Thymus (tissue), 14 donors: ENCODE measurements around the gene LARP7. TPM values are rescaled to one million over a fixed set of nuclear protein-coding genes. Genes with fewer than 3 reads are reported as not detected.
"Not testable (repeated sequence)": the region's sequence is repeated elsewhere in the genome, so short reads cannot be mapped to it uniquely, and the experiment has no call there.

Experiments used
- DNase-seq, 9 donors: peaks; one replicate each; pipeline ENCODE4 v3.0.0-alpha.2; 2013; ENCODE audit warnings: low spot score in 9 of 9, low read depth in 6 of 9, missing footprints in 1 of 9
- H3K27ac ChIP-seq, 2 donors: one replicate each; pipeline ENCODE4 v1.5.1; 2013; ENCODE audit warnings: control low read depth in 1 of 2, low read depth in 1 of 2, low read length in 1 of 2, mild to moderate bottlenecking in 1 of 2, moderate library complexity in 1 of 2
- H3K27me3 ChIP-seq, 2 donors: one replicate each; pipeline ENCODE4 v1.5.1; 2013; ENCODE audit warnings: low read length in 1 of 2; ENCODE audit not compliant: control insufficient read depth in 2 of 2, insufficient read depth in 1 of 2
- H3K36me3 ChIP-seq, 2 donors: one replicate each; pipeline ENCODE4 v1.5.1; 2013; ENCODE audit warnings: low read length in 1 of 2, mild to moderate bottlenecking in 1 of 2, moderate library complexity in 1 of 2; ENCODE audit not compliant: control insufficient read depth in 2 of 2, insufficient read depth in 2 of 2
- H3K4me1 ChIP-seq, 2 donors: one replicate each; pipeline ENCODE4 v1.5.1; 2013; ENCODE audit warnings: low read length in 2 of 2; ENCODE audit not compliant: control insufficient read depth in 2 of 2, insufficient read depth in 2 of 2
- H3K4me3 ChIP-seq, 2 donors: one replicate each; pipeline ENCODE4 v1.5.1; 2013; ENCODE audit warnings: low read length in 2 of 2, control low read depth in 1 of 2, mild to moderate bottlenecking in 1 of 2
- H3K9me3 ChIP-seq, 2 donors: one replicate each; pipeline ENCODE4 v1.5.1; 2013; ENCODE audit warnings: low read length in 1 of 2, mild to moderate bottlenecking in 1 of 2; ENCODE audit not compliant: control insufficient read depth in 2 of 2, insufficient read depth in 1 of 2
- WGBS: extraction: QIAGEN DNeasy Blood & Tissue Kit; methylation state at CpG from one replicate; pipeline ENCODE4 v1.1.7; 2013; 5-methylcytosine and 5-hydroxymethylcytosine counted together
- long read RNA-seq, 10 donors: transcript quantifications; one replicate each; lab custom pipeline, GENCODE V29; 2026
- polyA plus RNA-seq: library from polyadenylated mRNA; stranded (reverse); fragments of 200-250 nt; gene quantifications from one replicate; pipeline ENCODE4 v1.2.3, GENCODE V29; 2013
- total RNA-seq: library from RNA; stranded (reverse); fragments of 120-200 nt; gene quantifications from one replicate; pipeline ENCODE4 v1.2.4, GENCODE V29; 2013
- donor health status: healthy.

LARP7 gene
- total RNA-seq (77.1 TPM), polyA plus RNA-seq (74.3 TPM)
- long read RNA-seq, donor 1, partial matches to known transcripts, result 5 of 7 reads
- long read RNA-seq, donor 1, other reads (novel, unspliced or antisense), result 0 of 7 reads
- long read RNA-seq, donor 2, result 0 reads
- long read RNA-seq, donor 3, transcript LARP7-206 (7 exons, 1,047 nt), result major isoform, 5 of 99 reads
- long read RNA-seq, donor 3, partial matches to known transcripts, result 90 of 99 reads
- long read RNA-seq, donor 3, other reads (novel, unspliced or antisense), result 0 of 99 reads
- long read RNA-seq, donor 4, partial matches to known transcripts, result 11 of 15 reads
- long read RNA-seq, donor 4, other reads (novel, unspliced or antisense), result 0 of 15 reads
- long read RNA-seq, donor 5, transcript LARP7-206 (7 exons, 1,047 nt), result major isoform, 8 of 137 reads
- long read RNA-seq, donor 5, partial matches to known transcripts, result 122 of 137 reads
- long read RNA-seq, donor 5, other reads (novel, unspliced or antisense), result 0 of 137 reads
- long read RNA-seq, donor 6, partial matches to known transcripts, result 63 of 75 reads
- long read RNA-seq, donor 6, other reads (novel, unspliced or antisense), result 0 of 75 reads
- long read RNA-seq, donor 7, partial matches to known transcripts, result 71 of 77 reads
- long read RNA-seq, donor 7, other reads (novel, unspliced or antisense), result 0 of 77 reads
- long read RNA-seq, donor 8, partial matches to known transcripts, result 0 of 7 reads
- long read RNA-seq, donor 8, other reads (novel, unspliced or antisense), result 0 of 7 reads
- long read RNA-seq, donor 9, partial matches to known transcripts, result 51 of 59 reads
- long read RNA-seq, donor 9, other reads (novel, unspliced or antisense), result 0 of 59 reads
- long read RNA-seq, donor 10, partial matches to known transcripts, result 49 of 55 reads
- long read RNA-seq, donor 10, other reads (novel, unspliced or antisense), result 0 of 55 reads

- H3K9me3 ChIP-seq, result no peaks in the 10 kb centered on the region
- peaks cover 0 to 2% of the 10 kb centered on the region in 2 donors for H3K36me3 ChIP-seq
- WGBS, result under 1% methylated on average over 66 of the region's 66 CpGs
- peaks cover 6 to 7% of the 10 kb centered on the region in 2 donors for H3K4me1 ChIP-seq
- H3K4me3 ChIP-seq, result peak within 1 kb of the TSS; percentile 79 to 82
- no peaks in the 10 kb centered on the region for H3K27me3 ChIP-seq
- peak; percentile 96 to 99 (median 99) for DNase-seq
- H3K27ac ChIP-seq, result peak within 1 kb of the TSS; percentile 97 to 99
Measured at GRCh38 chr4:112636688-112637551, at the start of gene LARP7, which contains the start of gene ZGRF1. LARP7 (plus strand) TSS chr4:112637143; CDS start chr4:112644670, 7,527 bp downstream. ZGRF1 (minus strand) TSS chr4:112636909; CDS start chr4:112633176, 3,733 bp downstream.

- no peak overlapping the region for H3K4me3 ChIP-seq
- H3K4me1 ChIP-seq, result no peaks in the 10 kb centered on the region
- peaks cover 0 to 15% of the 10 kb centered on the region in 2 donors for H3K36me3 ChIP-seq
- H3K27ac ChIP-seq, result no peak overlapping the region
- no peaks in the 10 kb centered on the region for H3K9me3 ChIP-seq
- DNase-seq, result no peak
- H3K27me3 ChIP-seq, result no peaks in the 10 kb centered on the region
Measured at GRCh38 chr4:112589206-112589605, 47.7 kb upstream of the LARP7 start.

GRCh38 chr4:112591593-112591992 is 45.4 kb upstream of the LARP7 start:
- no peak overlapping the region for H3K4me3 ChIP-seq
- H3K4me1 ChIP-seq, result no peaks in the 10 kb centered on the region
- no peak for DNase-seq
- H3K27ac ChIP-seq, result no peak overlapping the region
- no peaks in the 10 kb centered on the region for H3K27me3 ChIP-seq
- H3K9me3 ChIP-seq, result no peaks in the 10 kb centered on the region
- H3K36me3 ChIP-seq, result peaks cover 0 to 6% of the 10 kb centered on the region in 2 donors
- WGBS, result 91% methylated on average over 1 of the region's 1 CpG

- no peaks in the 10 kb centered on the region for H3K27me3 ChIP-seq
- no peaks in the 10 kb centered on the region for H3K4me1 ChIP-seq
- DNase-seq, result no peak
- H3K4me3 ChIP-seq, result no peak overlapping the region
- H3K27ac ChIP-seq, result no peak overlapping the region
- H3K36me3 ChIP-seq, result peaks cover 0 to 4% of the 10 kb centered on the region in 2 donors
- H3K9me3 ChIP-seq, result no peaks in the 10 kb centered on the region
Measured at GRCh38 chr4:112592717-112593116, 44.2 kb upstream of the LARP7 start.

GRCh38 chr4:112593438-112594133 is 43.4 kb upstream of the LARP7 start:
- peaks cover 0 to 4% of the 10 kb centered on the region in 2 donors for H3K36me3 ChIP-seq
- WGBS, result 95% methylated on average over 5 of the region's 5 CpGs
- DNase-seq, result no peak
- no peak overlapping the region for H3K4me3 ChIP-seq
- H3K27me3 ChIP-seq, result no peaks in the 10 kb centered on the region
- H3K4me1 ChIP-seq, result no peaks in the 10 kb centered on the region
- no peaks in the 10 kb centered on the region for H3K9me3 ChIP-seq
- no peak overlapping the region for H3K27ac ChIP-seq

- H3K36me3 ChIP-seq, result no peaks in the 10 kb centered on the region
- H3K4me3 ChIP-seq, result no peak overlapping the region
- 97% methylated on average over 1 of the region's 1 CpG for WGBS
- no peaks in the 10 kb centered on the region for H3K9me3 ChIP-seq
- H3K4me1 ChIP-seq, result no peaks in the 10 kb centered on the region
- no peak overlapping the region for H3K27ac ChIP-seq
- DNase-seq, result no peak
- no peaks in the 10 kb centered on the region for H3K27me3 ChIP-seq
Measured at GRCh38 chr4:112594993-112595392, 42.0 kb upstream of the LARP7 start.

- H3K27ac ChIP-seq, result no peak overlapping the region
- H3K36me3 ChIP-seq, result peaks cover 4 to 5% of the 10 kb centered on the region in 2 donors
- no peaks in the 10 kb centered on the region for H3K9me3 ChIP-seq
- H3K4me3 ChIP-seq, result no peak overlapping the region
- H3K27me3 ChIP-seq, result no peaks in the 10 kb centered on the region
- peak; percentile 0 to 65 (median 14) for DNase-seq
- H3K4me1 ChIP-seq, result no peaks in the 10 kb centered on the region
Measured at GRCh38 chr4:112604589-112604988, 32.4 kb upstream of the LARP7 start.

GRCh38 chr4:112612814-112613213 is 24.1 kb upstream of the LARP7 start:
- H3K36me3 ChIP-seq, result not testable (repeated sequence)

More at GRCh38 chr4:112612814-112613213, 24.1 kb upstream of the LARP7 start:
- WGBS, result 96% methylated on average over 2 of the region's 2 CpGs
- H3K27ac ChIP-seq, H3K9me3 ChIP-seq, H3K4me3 ChIP-seq, H3K4me1 ChIP-seq, H3K27me3 ChIP-seq, DNase-seq: not testable (repeated sequence)
